ENCODE measurements around the gene SPAG16. TPM values are rescaled to one million over a fixed set of nuclear protein-coding genes. Genes with fewer than 3 reads are reported as not detected.

Gene SPAG16
- total RNA-seq, 4 donors from 2014 or later, result 25.6 to 37.5 (median 26.3) TPM

DNA sequence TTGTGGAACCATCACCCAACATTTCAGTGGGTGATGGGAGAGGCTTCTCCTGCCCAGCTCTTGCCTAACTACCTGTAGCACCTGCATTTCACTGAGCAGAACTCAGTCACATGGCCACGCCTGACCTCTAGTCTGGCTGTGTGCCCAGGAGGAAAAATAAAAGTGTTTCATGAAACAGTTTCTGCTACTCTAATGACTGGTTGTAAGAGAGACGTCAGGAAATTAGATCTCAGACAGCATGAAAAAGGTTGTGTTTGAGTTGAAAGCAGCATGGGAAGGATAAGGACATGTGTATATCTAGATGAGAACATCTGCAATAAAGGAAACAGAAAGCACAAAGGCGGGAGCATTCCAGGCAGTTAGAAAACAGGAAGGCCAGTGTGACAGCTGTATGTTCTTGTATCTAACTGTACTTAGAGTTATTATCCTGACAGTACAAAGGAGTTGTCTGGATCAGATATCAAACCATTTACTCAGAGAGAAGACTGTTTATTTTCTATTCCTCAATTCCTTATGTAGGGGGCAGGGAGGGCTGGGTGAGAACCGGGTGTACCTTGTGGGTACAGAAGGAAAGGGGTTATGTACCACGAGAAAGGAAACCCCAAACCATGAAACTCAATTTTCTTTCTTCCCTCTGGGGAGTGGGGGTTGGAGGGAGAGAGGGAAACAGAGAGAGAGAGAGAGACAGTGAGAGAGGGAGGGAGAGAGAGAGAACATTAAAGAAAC lies 819.2 kb downstream of the SPAG16 start:
- intact Hi-C loops (cut with DNase I; ENCODE audit: low total_unique reads), result no loop called here
- no peak for DNase-seq (ENCODE audit: low spot score in 2 of 2)
- no peak overlapping the region for H3K4me3 ChIP-seq (ENCODE audit: low read depth, poor library complexity, severe bottlenecking)
- TF ChIP-seq, protein P1, sequence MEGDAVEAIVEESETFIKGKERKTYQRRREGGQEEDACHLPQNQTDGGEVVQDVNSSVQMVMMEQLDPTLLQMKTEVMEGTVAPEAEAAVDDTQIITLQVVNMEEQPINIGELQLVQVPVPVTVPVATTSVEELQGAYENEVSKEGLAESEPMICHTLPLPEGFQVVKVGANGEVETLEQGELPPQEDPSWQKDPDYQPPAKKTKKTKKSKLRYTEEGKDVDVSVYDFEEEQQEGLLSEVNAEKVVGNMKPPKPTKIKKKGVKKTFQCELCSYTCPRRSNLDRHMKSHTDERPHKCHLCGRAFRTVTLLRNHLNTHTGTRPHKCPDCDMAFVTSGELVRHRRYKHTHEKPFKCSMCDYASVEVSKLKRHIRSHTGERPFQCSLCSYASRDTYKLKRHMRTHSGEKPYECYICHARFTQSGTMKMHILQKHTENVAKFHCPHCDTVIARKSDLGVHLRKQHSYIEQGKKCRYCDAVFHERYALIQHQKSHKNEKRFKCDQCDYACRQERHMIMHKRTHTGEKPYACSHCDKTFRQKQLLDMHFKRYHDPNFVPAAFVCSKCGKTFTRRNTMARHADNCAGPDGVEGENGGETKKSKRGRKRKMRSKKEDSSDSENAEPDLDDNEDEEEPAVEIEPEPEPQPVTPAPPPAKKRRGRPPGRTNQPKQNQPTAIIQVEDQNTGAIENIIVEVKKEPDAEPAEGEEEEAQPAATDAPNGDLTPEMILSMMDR (IDR thresholded peaks at IDR 0.05), result no peak
- TF ChIP-seq POLR2A (IDR thresholded peaks at IDR 0.05), result no peak
- WGBS, 2 donors, result 13 to 18% methylated on average over 5 of the region's 5 CpGs

DNA sequence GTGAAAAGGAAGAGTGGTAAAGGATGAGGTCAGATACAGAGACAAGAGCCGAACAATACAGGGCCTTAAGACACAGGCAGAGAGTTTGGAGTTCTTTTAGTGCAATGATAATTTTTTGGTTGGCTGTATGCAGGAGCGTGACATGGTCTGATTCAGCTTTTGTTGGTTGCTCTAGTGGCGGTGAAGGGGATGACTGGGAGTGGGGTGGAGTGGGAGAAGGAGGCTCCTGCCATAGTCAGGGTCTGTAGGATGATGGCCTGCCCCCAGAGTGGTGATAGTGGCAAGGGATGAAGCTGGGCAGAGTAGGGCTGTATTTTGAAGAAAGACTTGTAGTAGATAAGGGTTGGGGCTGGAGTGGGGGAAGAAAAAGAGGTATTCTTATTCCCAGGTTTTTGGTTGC lies 820.0 kb downstream of the SPAG16 start:
- H3K4me3 ChIP-seq (ENCODE audit: low read depth, poor library complexity, severe bottlenecking), result no peak overlapping the region
- 86 to 87% methylated on average over 3 of the region's 3 CpGs for WGBS, 2 donors
- TF ChIP-seq POLR2A (IDR thresholded peaks at IDR 0.05), result no peak
- TF ChIP-seq, protein P1 (IDR thresholded peaks at IDR 0.05), result no peak
- no peak for DNase-seq (ENCODE audit: low spot score in 2 of 2)
- intact Hi-C loops (cut with DNase I; ENCODE audit: low total_unique reads), result no loop called here

DNA sequence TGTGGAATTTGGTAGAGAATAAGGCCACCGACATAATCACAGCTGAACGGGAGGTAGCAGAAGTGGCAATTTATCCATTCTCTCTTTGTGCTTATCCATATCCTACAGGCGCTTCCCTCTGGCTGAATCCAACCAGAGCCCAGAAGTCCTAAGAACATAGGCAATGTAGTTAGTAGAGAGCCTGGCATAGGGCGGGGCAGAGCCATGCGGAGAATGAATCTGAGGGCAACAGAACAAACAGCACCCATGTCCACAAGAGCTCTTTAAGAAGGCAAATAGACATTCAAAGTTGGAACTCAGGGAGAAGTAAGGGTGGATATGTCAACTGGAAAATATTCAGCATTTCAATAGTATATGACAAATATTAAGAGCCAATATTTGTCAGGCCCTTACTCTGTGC lies 820.7 kb downstream of the SPAG16 start:
- DNase-seq (ENCODE audit: low spot score in 2 of 2), result no peak
- intact Hi-C loops (cut with DNase I; ENCODE audit: low total_unique reads), result no loop called here
- 94 to 95% methylated on average over 5 of the region's 5 CpGs for WGBS, 2 donors
- no peak for TF ChIP-seq POLR2A (IDR thresholded peaks at IDR 0.05)
- TF ChIP-seq, protein P1 (IDR thresholded peaks at IDR 0.05), result no peak
- no peak overlapping the region for H3K4me3 ChIP-seq (ENCODE audit: low read depth, poor library complexity, severe bottlenecking)

DNA sequence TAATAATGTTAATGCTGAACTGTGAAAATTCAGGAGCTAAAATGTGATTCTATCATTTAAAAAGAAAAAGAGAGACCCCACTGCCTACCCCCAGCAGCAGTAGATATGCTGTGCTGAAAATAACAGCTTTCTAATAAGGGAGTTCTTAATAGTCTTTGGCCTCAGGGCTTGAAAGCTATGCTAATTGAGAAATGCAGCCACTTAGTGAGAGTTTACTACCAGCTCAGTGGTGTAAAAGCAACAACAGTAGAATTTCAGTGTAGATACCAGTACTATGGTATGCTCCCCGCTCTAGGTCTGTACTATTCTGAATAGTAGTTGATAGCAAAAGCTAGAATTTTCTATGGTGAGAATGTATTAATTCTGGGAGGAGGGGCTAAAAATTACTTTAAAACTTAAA lies 823.5 kb downstream of the SPAG16 start:
- TF ChIP-seq POLR2A (IDR thresholded peaks at IDR 0.05), result no peak
- TF ChIP-seq, protein P1 (IDR thresholded peaks at IDR 0.05), result no peak
- no peak overlapping the region for H3K4me3 ChIP-seq (ENCODE audit: low read depth, poor library complexity, severe bottlenecking)
- intact Hi-C loops (cut with DNase I; ENCODE audit: low total_unique reads), result no loop called here
- 79 to 91% methylated on average over 1 of the region's 1 CpG for WGBS, 2 donors
- no peak for DNase-seq (ENCODE audit: low spot score in 2 of 2)

DNA sequence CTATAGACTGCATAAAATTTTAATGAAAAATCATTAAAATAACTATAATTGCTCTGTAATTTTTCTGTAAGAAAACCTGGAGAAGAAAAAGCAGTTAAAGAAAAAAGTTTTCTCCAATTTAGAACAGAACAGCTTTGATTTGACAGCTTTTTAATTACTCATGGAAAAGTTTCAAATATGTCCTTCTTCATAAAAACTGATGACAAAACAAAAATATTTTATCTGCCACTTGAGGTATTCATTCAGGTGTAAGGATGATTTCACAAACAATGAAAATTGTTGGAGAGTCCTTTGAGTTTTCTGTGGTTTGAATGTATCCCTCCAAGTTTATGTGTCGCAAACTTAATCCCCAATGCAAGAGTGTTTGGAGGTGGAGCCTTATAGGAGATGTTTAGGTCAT lies 824.3 kb downstream of the SPAG16 start:
- H3K4me3 ChIP-seq (ENCODE audit: low read depth, poor library complexity, severe bottlenecking), result no peak overlapping the region
- DNase-seq (ENCODE audit: low spot score in 2 of 2), result no peak
- 93% methylated on average over 1 of the region's 1 CpG for WGBS, 2 donors
- intact Hi-C loops (cut with DNase I; ENCODE audit: low total_unique reads), result no loop called here
- no peak for TF ChIP-seq POLR2A (IDR thresholded peaks at IDR 0.05)
- TF ChIP-seq, protein P1 (IDR thresholded peaks at IDR 0.05), result no peak

DNA sequence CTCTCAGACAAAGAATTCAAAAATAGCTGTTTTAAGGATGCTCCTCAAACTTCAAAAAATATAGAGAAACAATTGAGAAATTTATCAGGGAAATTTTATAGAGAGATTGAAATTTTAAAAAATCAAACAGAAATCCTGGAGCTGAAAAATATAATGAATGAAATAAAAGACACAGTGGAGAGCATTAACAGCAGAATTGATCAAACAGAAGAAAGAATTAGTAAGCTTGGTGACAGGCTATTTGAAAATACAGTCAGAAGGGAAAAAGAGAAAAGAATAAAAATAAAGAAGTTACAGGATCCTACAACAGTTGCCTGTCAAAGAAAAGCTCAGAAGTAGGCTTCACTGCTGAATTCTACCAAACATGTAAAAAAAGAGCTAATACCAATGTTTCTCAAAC lies 832.8 kb downstream of the SPAG16 start:
- no peak for DNase-seq (ENCODE audit: low spot score in 2 of 2)
- no peak overlapping the region for H3K4me3 ChIP-seq (ENCODE audit: low read depth, poor library complexity, severe bottlenecking)
- no peak for TF ChIP-seq POLR2A (IDR thresholded peaks at IDR 0.05)
- TF ChIP-seq, protein P1 (IDR thresholded peaks at IDR 0.05), result no peak
- intact Hi-C loops (cut with DNase I; ENCODE audit: low total_unique reads), result no loop called here
